GM18951 (cell line): ENCODE measurements around the gene ID3.

Experiments used
- POLR2A ChIP-seq: IDR thresholded peaks from 4 replicates; pipeline ENCODE4 v1.6.1; 2011; ENCODE audit warnings: mild to moderate bottlenecking; ENCODE audit not compliant: insufficient read length, insufficient read depth; ENCODE audit errors: extremely low read depth
- in situ Hi-C: fragments of 300-500 bp; cut with MboI; formaldehyde crosslinking; loops from one replicate; pipeline ENCODE4 v1.12.0; 2022; ENCODE audit warnings: low sequenced_read_pairs, mixed read lengths, inconsistent platforms; ENCODE audit not compliant: unreplicated experiment

ID3 gene

DNA sequence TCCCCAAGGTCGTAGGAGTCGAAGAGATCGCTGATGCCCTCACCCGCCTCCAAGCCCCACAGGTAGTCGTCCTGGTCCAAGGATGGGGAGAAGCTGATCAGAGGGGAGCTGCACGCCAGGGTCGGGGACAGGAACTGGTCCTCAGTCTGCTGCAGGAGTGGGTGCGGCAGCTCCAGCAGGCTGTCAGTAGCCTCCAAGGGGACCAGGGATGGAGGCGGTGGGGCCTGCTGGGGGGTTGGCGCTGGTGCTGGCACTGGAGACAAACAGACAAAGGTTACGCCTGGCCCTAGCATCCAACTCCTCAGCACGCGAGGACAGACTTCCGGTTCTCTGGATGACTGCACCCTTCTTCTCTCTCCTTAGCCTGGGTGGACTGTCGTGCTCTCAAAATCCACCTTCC, 49.4 kb downstream of the ID3 start:
- in situ Hi-C loops, result no loop called here
- TF ChIP-seq POLR2A, result no peak
